Fibroblast of lung (primary cell): ENCODE results near the gene PAM. TPM values are rescaled to one million over a fixed set of nuclear protein-coding genes. Genes with fewer than 3 reads are reported as not detected.

ENCODE experiments used
- DNase-seq, 2 donors: peaks; one replicate each; pipeline versions ENCODE4 v3.0.0 to v3.0.0-alpha.2; 2010; ENCODE audit warnings: low read depth in 2 of 2
- H2AFZ ChIP-seq: 2 replicates; pipeline ENCODE4 v1.5.1; 2012; ENCODE audit warnings: low read length, control low read depth, inconsistent platforms
- H3K27ac ChIP-seq: 2 replicates; pipeline ENCODE4 v1.5.1; 2011; ENCODE audit warnings: low read length, control low read depth; ENCODE audit not compliant: insufficient read depth
- H3K27me3 ChIP-seq: 2 replicates; pipeline ENCODE4 v1.5.1; 2011; ENCODE audit warnings: mild to moderate bottlenecking, low read length; ENCODE audit not compliant: control insufficient read depth, insufficient read depth
- H3K36me3 ChIP-seq: 2 replicates; pipeline ENCODE4 v1.5.1; 2011; ENCODE audit warnings: low read length; ENCODE audit not compliant: control insufficient read depth, insufficient read depth
- H3K4me1 ChIP-seq: 2 replicates; pipeline ENCODE4 v1.5.1; 2011; ENCODE audit warnings: low read length; ENCODE audit not compliant: control insufficient read depth, insufficient read depth; ENCODE audit errors: extremely low read depth
- H3K4me2 ChIP-seq: 2 replicates; pipeline ENCODE4 v1.5.1; 2011; ENCODE audit warnings: low read length, control low read depth; ENCODE audit not compliant: insufficient read depth; ENCODE audit errors: extremely low read depth
- H3K4me3 ChIP-seq, 4 experiments: fragments of 200-600 bp in 1 of 4; sonication (generic) in 1 of 4; replicated peaks in 1 of 4; 2 replicates each; pipeline ENCODE4 v1.5.1; 2011 to 2016; ENCODE audit warnings: low read length in 4 of 4, low read depth in 3 of 4, mild to moderate bottlenecking in 3 of 4, control low read depth in 2 of 4, inconsistent platforms in 1 of 4, mixed read lengths in 1 of 4; ENCODE audit not compliant: insufficient read depth in 1 of 4; ENCODE audit errors: control extremely low read depth in 1 of 4
- H3K79me2 ChIP-seq: 2 replicates; pipeline ENCODE4 v1.5.1; 2012; ENCODE audit warnings: mild to moderate bottlenecking, low read length, inconsistent platforms; ENCODE audit not compliant: control insufficient read depth, insufficient read depth
- H3K9ac ChIP-seq: 2 replicates; pipeline ENCODE4 v1.5.1; 2011; ENCODE audit warnings: mild to moderate bottlenecking, low read length, control low read depth; ENCODE audit not compliant: insufficient read depth
- H3K9me3 ChIP-seq: 2 replicates; pipeline ENCODE4 v1.5.1; 2012; ENCODE audit warnings: low read depth, low read length; ENCODE audit not compliant: control insufficient read depth, insufficient read depth
- H4K20me1 ChIP-seq: 2 replicates; pipeline ENCODE4 v1.5.1; 2011; ENCODE audit warnings: low read length; ENCODE audit not compliant: control insufficient read depth, insufficient read depth; ENCODE audit errors: extremely low read depth
- EZH2 ChIP-seq: IDR thresholded peaks from 2 replicates; pipeline ENCODE4 v1.5.1; 2012; ENCODE audit warnings: low read length, control low read depth, mild to moderate bottlenecking; ENCODE audit errors: missing control alignments
- polyA plus RNA-seq, 2 donors: library from polyadenylated mRNA; depleted of rRNA in 1 of 2; stranded (reverse) in 1 of 2; unstranded in 1 of 2; fragments of >200 nt; gene quantifications; 2 replicates each; pipeline ENCODE4 v1.2.1, GENCODE V29; 2011 to 2012; ENCODE audit warnings: missing spikeins in 1 of 2
- total RNA-seq: library from RNA; depleted of rRNA; stranded (reverse); fragments of >200 nt; gene quantifications from 2 replicates; pipeline ENCODE4 v1.2.1, GENCODE V29; 2014
- TF ChIP-seq, protein P1 (sequence below), 2 donors: IDR thresholded peaks in 1 of 2; conservative IDR thresholded peaks in 1 of 2; 1 replicate in 1 of 2; 2 replicates in 1 of 2; pipeline ENCODE4 v1.5.1; 2011 to 2012; ENCODE audit warnings: low read length in 2 of 2, control low read depth in 1 of 2, inconsistent platforms in 1 of 2, low read depth in 1 of 2, mild to moderate bottlenecking in 1 of 2

The PAM gene
- total and polyA plus RNA-seq, 2 donors (not counting 1 experiment from before 2014, with no cell fraction given): 404 to 405 TPM

DNA sequence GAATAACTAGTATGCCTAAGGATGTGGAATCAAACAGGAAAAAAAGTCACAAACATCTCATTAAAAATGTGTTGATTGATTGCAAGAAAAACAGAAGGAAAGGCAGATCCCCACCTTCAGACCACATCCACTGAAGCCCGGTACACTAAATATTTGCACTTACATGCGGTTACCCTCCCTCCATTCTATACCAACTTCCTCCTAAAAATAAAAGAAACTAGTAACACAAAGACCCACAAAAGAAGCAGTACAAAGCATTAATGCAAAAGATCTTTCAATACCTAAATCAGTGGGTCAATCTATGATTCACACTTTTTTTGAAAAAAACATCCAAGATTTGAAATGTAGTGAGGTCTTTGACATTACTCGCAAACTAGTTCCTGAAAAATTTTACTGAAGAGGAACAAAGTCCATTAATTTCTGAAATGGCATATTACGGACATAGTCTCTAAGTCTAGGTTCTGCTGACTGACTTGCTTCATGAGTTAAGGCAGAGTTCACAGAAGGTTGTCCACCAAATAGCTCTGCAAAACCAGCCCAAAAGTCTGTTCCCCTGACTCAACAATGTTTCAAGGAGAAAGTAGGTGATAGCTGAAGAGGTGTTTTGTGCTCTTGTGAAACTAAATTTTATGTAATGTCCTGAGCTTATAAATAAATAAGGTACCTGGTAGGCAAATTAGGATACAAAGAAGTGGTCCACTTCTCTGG lies 100.7 kb downstream of the PAM start:
- DNase-seq: no peak
- Histone ChIP-seq H3K36me3 (no peaks in the 10 kb centered on the region), H3K4me3 (no peak overlapping the region), H3K9me3 (no peaks in the 10 kb centered on the region), H3K4me1 (peaks cover 10% of the 10 kb centered on the region), H3K27me3 (no peaks in the 10 kb centered on the region), H3K4me2 (peak overlapping the region; percentile 33), H4K20me1 (no peaks in the 10 kb centered on the region), H3K9ac (no peak overlapping the region), H3K27ac (no peak overlapping the region), H3K79me2 (no peaks in the 10 kb centered on the region), H2AFZ (no peak overlapping the region)
- TF ChIP-seq, protein P1, sequence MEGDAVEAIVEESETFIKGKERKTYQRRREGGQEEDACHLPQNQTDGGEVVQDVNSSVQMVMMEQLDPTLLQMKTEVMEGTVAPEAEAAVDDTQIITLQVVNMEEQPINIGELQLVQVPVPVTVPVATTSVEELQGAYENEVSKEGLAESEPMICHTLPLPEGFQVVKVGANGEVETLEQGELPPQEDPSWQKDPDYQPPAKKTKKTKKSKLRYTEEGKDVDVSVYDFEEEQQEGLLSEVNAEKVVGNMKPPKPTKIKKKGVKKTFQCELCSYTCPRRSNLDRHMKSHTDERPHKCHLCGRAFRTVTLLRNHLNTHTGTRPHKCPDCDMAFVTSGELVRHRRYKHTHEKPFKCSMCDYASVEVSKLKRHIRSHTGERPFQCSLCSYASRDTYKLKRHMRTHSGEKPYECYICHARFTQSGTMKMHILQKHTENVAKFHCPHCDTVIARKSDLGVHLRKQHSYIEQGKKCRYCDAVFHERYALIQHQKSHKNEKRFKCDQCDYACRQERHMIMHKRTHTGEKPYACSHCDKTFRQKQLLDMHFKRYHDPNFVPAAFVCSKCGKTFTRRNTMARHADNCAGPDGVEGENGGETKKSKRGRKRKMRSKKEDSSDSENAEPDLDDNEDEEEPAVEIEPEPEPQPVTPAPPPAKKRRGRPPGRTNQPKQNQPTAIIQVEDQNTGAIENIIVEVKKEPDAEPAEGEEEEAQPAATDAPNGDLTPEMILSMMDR (conservative IDR thresholded peaks at IDR 0.05 in 1 of 2, IDR thresholded peaks at IDR 0.05 in 1 of 2; ENCODE audit: low read depth in 1 of 2, low read length in 2 of 2): no peak
- TF ChIP-seq EZH2: no peak

DNA sequence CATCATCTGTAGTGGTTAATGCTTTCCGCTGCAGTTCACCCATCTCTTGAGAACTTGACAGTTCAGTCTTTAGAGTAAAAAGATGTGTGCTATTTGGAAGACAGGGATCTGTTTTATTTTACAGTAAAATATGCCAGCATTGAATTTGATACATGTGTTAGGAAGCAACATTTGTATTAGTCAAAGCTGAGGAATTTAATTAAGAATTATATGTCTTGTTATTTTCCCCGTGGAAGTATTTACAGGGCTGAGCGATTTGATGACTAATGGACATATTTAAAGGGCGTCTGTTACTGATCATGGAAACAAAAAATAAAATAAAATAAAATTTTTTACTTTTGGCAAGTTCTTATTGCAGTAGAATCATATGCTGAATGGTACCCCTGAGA lies 101.3 kb downstream of the PAM start:
- H3K27ac ChIP-seq: no peak overlapping the region
- H3K27me3 ChIP-seq: no peaks in the 10 kb centered on the region
- no peaks in the 10 kb centered on the region for H4K20me1 ChIP-seq
- peak overlapping the region; percentile 33 for H3K4me2 ChIP-seq
- peak; percentile 32 to 66 for DNase-seq
- no peak overlapping the region for H2AFZ ChIP-seq
- H3K36me3 ChIP-seq: no peaks in the 10 kb centered on the region
- H3K4me3 ChIP-seq: no peak overlapping the region
- H3K9me3 ChIP-seq: no peaks in the 10 kb centered on the region
- TF ChIP-seq, protein P1 (conservative IDR thresholded peaks at IDR 0.05 in 1 of 2, IDR thresholded peaks at IDR 0.05 in 1 of 2; ENCODE audit: low read depth in 1 of 2, low read length in 2 of 2): no peak
- TF ChIP-seq EZH2: no peak
- H3K4me1 ChIP-seq: peaks cover 10% of the 10 kb centered on the region
- no peak overlapping the region for H3K9ac ChIP-seq
- H3K79me2 ChIP-seq: no peaks in the 10 kb centered on the region

DNA sequence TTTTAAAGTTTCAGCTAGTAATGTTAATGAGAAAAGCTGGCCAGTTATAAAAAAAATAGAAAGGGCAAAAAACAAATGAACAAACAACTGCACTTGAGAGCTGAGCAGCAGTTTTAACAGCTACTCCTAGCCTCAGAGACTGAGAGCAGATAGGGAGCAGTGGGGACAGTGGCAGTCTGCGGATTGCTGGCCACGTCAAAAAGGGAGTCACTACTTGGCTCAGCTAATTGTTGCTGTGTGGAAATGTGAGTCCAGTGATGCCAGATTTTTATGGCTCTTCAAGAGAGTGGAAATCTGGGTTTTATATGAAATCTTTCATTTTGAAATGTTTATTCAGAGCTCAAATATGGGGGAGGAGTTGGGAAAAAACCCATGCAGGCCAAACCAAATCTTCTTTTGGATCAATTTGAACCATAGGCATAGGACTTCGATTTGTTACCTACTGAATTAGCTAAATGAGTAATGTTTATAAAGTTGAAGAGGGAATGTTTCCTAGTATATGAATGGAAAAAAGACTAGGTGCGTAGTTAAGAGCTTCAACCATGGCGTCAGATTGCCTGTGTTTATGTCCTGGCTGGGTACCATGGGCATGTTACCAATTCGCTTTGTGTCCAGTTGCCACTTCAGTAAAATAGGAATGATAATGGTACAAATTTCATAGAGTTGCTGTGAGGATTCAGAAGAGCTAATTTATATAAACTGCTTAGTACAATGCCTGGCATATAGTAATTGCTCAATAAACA lies 102.1 kb downstream of the PAM start:
- TF ChIP-seq, protein P1 (conservative IDR thresholded peaks at IDR 0.05 in 1 of 2, IDR thresholded peaks at IDR 0.05 in 1 of 2; ENCODE audit: low read depth in 1 of 2, low read length in 2 of 2): no peak
- no peak for TF ChIP-seq EZH2
- Histone ChIP-seq H3K9ac (no peak overlapping the region), H3K36me3 (no peaks in the 10 kb centered on the region), H3K27ac (peak overlapping the region; percentile 46), H4K20me1 (no peaks in the 10 kb centered on the region), H2AFZ (no peak overlapping the region), H3K4me2 (no peak overlapping the region), H3K9me3 (no peaks in the 10 kb centered on the region), H3K27me3 (no peaks in the 10 kb centered on the region), H3K4me1 (peaks cover 10% of the 10 kb centered on the region), H3K4me3 (no peak overlapping the region), H3K79me2 (no peaks in the 10 kb centered on the region)
- peak in 1 of 2 donors; percentile 40 for DNase-seq
